ENCODE results near the gene HLTF.

The HLTF gene

GRCh38 chr3:149089395-149089794 lies 3.1 kb upstream of the HLTF start:
- DNase-seq (ENCODE audit: low read depth, low spot score), result no peak

GRCh38 chr3:149087208-149087607 lies 875 bp upstream of the HLTF start:
- no peak for DNase-seq (ENCODE audit: low read depth, low spot score)

DNA sequence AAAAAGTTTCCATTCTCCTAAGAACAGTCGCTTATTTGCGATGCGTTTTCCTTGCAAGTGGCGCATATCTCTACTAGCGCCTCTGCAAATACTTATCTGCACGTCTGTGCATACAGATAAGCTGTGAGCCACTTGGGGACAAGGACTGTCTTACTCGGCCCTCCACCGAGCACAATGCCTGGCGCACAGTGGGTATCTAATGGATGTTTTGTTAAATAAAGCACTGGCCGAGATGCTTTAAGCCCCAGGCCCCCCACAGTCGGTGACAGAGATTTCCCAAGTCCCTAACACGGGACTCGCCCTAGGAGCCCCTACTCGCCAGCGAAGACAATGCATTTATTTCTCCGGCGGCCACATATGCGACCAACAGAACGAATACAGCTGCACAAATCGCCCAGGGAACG lies 503 bp downstream of the HLTF start:
- no peak for DNase-seq (ENCODE audit: low read depth, low spot score)

- DNase-seq (ENCODE audit: low read depth, low spot score), result no peak
Measured at GRCh38 chr3:149081772-149082171, 4.6 kb downstream of the HLTF start.

GRCh38 chr3:149080699-149081091 lies 5.6 kb downstream of the HLTF start:
- no peak for DNase-seq (ENCODE audit: low read depth, low spot score)

DNA sequence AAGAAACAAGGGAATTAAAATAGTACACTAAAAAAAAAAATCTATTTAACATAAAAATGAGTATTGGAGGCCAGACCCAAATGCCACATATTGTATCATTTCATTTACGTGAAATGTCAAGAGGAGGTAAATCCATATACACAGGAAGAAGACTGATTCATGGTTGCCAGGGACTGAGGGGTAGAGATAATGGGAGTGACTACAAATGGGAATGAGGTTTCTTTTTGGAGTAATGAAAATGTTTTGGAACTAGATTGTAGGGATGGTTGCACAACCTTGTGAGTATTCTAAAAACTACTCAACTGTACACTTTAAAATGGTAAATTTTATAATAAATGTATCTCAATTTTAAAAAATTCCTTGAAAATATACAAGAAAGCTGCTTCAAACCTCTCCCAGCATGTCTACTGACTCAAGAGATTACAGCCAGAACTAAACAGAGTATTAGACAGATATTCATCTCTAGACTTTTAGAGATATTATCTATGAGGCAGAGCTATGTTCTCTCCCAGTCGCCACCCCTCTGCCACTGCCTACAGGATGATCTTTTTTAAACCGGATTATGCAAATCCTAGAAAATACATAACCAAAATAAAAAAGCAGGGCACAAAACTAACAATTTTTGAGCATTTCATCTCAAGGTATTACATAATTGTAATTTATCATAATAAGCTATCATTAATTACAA lies 6.2 kb downstream of the HLTF start:
- DNase-seq (ENCODE audit: low read depth, low spot score), result no peak

- no peak for DNase-seq (ENCODE audit: low read depth, low spot score)
Measured at GRCh38 chr3:149077628-149078027, 8.7 kb downstream of the HLTF start.

GRCh38 chr3:149067883-149068282 lies 18.4 kb downstream of the HLTF start:
- DNase-seq (ENCODE audit: low read depth, low spot score), result no peak

DNA sequence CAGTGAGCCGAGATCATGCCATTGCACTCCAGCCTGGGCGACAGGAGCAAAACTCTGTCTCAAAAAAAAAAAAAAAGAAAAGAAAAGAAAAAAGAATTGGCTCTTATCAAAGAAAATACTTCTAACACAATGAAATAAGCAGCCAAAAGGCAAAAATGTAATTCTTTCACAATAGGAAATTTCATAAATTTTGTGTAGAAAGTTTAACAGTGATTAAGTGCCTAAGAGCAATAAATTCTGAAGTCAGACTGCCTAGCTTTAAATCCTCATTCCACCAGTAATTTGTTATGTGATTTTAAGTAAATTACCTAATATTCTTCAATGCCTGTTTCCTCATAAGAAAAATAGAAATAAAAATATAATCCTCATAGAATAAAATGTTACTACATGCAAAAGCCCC lies 24.6 kb downstream of the HLTF start:
- DNase-seq (ENCODE audit: low read depth, low spot score), result no peak

DNA sequence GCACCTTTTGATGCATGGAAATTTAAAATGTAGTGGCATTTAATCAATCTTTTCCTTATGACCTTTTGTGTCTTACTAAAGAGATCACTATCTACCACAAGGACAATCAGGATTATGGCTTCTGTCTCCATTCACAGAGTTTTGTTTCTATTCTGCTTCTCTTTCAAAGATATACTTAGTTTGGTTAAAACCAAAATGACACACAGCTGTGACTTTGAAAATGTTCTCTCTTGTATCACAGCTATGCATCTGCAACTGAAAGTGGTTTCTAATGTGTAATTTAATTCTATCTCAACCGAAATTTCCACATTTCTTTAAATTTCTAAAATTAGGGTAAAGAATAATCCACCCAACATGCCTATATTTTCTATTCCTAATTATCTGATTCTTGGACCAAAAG lies 27.7 kb downstream of the HLTF start:
- DNase-seq (ENCODE audit: low read depth, low spot score), result no peak

DNA sequence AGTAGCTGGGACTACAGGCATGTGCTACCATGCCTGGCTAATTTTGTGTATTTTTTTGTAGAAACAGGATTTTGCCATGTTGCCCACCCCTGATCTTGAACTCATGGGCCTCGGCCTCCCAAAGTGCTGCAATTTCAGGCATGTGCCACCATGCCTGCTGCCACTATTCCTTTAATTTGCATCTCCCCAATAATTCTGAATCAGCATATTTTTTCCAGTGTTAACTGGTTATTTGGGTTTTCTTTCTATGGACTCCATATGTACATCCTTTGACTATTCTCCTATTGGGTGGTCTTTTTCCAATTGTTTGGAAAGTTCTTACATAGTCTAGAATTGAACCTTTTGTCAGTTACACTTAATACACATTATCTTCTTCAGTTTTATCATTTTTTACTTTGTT lies 28.1 kb downstream of the HLTF start:
- no peak for DNase-seq (ENCODE audit: low read depth, low spot score)

- no peak for DNase-seq (ENCODE audit: low read depth, low spot score)
Measured at GRCh38 chr3:149055575-149055974, 30.8 kb downstream of the HLTF start.

GRCh38 chr3:149044339-149045083 lies 41.8 kb downstream of the HLTF start:
- DNase-seq (ENCODE audit: low read depth, low spot score), result no peak

DNA sequence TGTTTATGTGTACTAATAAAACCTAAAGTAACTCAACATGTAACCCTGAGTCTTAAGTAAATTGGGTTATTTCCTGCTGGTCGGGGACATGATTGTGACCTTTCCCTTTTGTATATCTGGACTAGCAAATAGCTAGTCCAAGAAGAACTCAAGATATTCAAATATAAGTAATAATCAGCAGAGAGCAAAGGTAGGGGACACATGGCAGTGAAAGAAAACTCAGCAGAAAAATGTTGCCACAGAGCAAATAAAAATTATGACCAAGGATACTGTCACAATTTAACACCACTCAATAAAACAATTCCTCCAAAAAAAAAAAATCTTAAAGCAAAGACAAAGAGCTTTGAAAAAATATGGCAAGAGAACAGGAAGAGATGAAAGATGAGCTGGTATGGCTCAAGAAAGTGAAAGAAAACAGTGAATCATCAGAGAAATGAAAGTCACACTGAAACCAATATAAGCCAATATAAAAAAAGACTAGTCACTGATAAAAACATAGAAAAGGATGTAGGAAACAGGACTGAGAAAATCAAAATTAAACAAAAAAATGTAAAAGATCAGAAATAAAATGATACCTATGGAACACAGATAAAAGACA lies 43.4 kb downstream of the HLTF start:
- DNase-seq (ENCODE audit: low read depth, low spot score), result no peak

DNA sequence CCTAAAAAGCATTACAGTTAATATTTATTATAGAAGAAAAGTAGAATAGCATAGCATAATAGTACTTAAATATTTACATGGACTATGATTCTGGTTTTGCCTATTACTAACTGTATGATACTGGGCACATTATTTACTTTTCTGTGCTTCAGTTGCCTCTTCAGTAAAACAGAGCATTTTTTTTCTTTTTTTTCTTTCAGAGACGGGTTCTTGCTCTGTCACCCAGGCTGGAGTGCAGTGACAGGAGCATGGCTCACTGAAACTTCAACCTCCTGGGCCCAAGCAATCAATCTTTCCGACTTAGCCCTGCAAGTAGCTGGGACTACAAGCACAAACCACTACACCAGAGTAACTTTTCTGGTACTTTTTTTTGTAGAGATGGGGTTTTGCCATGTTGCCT lies 48.0 kb downstream of the HLTF start:
- DNase-seq (ENCODE audit: low read depth, low spot score), result no peak

DNA sequence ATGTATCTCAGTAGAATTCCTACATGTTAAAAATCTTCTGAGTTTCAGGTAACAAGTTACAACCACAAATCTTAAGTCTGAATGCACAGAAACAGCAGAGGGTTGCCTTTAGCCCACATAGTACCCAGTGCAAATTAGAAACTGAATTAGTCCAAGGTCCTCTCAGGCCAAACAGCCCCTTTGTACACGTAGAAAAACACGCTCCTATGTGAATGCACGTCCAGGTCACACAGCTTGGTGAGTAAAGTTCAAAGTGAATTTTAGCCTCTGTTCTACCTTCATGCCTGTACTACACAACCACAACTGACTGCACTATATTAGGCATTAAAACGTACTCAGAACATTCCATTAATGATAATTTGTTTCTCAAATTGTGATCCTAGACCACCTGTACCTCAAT lies 48.6 kb downstream of the HLTF start:
- DNase-seq (ENCODE audit: low read depth, low spot score), result no peak

DNA sequence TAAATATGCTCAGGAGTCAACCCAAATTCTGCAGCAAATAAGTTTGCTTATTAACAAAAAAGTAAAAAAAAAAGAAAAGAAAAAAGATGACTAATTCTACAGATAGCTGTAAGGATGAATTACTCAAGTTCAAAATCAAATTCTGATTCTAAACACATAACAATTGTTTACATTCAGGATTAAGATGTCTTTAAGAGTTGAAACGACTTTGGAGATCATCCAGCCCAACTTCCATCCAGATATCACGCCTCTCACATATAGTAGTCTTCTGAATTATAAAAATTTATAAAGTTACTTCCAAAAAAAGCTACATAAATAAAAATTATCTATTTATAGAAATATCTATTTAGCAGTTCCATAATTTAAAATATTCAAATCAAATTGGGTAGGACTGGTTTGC lies 55.2 kb downstream of the HLTF start:
- no peak for DNase-seq (ENCODE audit: low read depth, low spot score)

GRCh38 chr3:149026718-149027117 lies 59.6 kb downstream of the HLTF start:
- no peak for DNase-seq (ENCODE audit: low read depth, low spot score)

- DNase-seq (ENCODE audit: low read depth, low spot score), result no peak
Measured at GRCh38 chr3:149023951-149024350, 62.4 kb downstream of the HLTF start.

DNA sequence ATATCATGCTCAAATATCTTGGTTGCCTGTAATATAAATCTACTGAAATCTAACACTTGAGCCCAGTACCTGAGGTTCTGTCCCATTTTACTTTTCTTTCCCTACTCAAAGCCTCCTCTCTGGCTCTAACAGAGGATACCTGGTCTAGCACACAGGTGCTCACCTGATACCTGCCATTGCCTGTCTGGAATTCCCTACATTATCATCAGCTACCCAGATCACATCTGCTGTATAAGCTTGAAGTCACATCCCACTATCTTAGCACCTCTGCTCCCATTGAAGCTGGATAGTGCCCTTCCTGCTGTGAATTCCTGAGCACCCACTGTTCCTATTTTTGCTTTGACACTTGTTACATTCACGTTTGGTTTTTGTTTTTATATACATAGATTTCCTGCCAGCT lies 64.5 kb downstream of the HLTF start:
- DNase-seq (ENCODE audit: low read depth, low spot score), result no peak

GRCh38 chr3:149020839-149021252 lies 65.5 kb downstream of the HLTF start:
- no peak for DNase-seq (ENCODE audit: low read depth, low spot score)

GRCh38 chr3:149020196-149020838 lies 66.0 kb downstream of the HLTF start:
- DNase-seq (ENCODE audit: low read depth, low spot score), result no peak

GRCh38 chr3:149019580-149019979 lies 66.8 kb downstream of the HLTF start:
- no peak for DNase-seq (ENCODE audit: low read depth, low spot score)
